Measurements from ENCODE around the gene VRK2.

Gene VRK2

GRCh38 chr2:58046585-58047372 is at the start of gene VRK2:
Gene VRK2 (plus strand): TSS chr2:58046806. CDS start chr2:58048832, 2,026 bp downstream.
- peak; percentile 84 for DNase-seq

- DNase-seq: no peak
Observed at GRCh38 chr2:58006256-58006951, 40.2 kb upstream of the VRK2 start.

- no peak for DNase-seq
Observed at GRCh38 chr2:58006952-58007284, 39.7 kb upstream of the VRK2 start.

GRCh38 chr2:58010599-58010998 is 36.0 kb upstream of the VRK2 start:
- no peak for DNase-seq

GRCh38 chr2:58019229-58019628 is 27.4 kb upstream of the VRK2 start:
- DNase-seq: no peak

- no peak for DNase-seq
Observed at GRCh38 chr2:58025150-58025933, 21.3 kb upstream of the VRK2 start.

- DNase-seq: no peak
Observed at GRCh38 chr2:58027029-58027428, 19.6 kb upstream of the VRK2 start.

GRCh38 chr2:58030771-58031170 is 15.8 kb upstream of the VRK2 start:
- DNase-seq: no peak

GRCh38 chr2:58032016-58032763 is 14.4 kb upstream of the VRK2 start:
- no peak for DNase-seq

GRCh38 chr2:58032764-58033080 is 13.9 kb upstream of the VRK2 start:
- no peak for DNase-seq

- no peak for DNase-seq
Observed at GRCh38 chr2:58033530-58033929, 13.1 kb upstream of the VRK2 start.

GRCh38 chr2:58035352-58035751 is 11.3 kb upstream of the VRK2 start:
- DNase-seq: no peak

- no peak for DNase-seq
Observed at GRCh38 chr2:58039170-58039611, 7.4 kb upstream of the VRK2 start.

GRCh38 chr2:58042486-58042970 is 4.1 kb upstream of the VRK2 start:
- no peak for DNase-seq

- no peak for DNase-seq
Observed at GRCh38 chr2:58044145-58044544, 2.5 kb upstream of the VRK2 start.

GRCh38 chr2:58045580-58046334 is 849 bp upstream of the VRK2 start:
- no peak for DNase-seq

GRCh38 chr2:58046335-58046584 is 346 bp upstream of the VRK2 start:
- DNase-seq: no peak

- DNase-seq: no peak
Observed at GRCh38 chr2:58047373-58047935, 848 bp downstream of the VRK2 start.

- DNase-seq: no peak
Observed at GRCh38 chr2:58047961-58048360, 1.4 kb downstream of the VRK2 start.

- DNase-seq: no peak
Observed at GRCh38 chr2:58051445-58051844, 4.8 kb downstream of the VRK2 start.

GRCh38 chr2:58052978-58053377 is 6.4 kb downstream of the VRK2 start:
- DNase-seq: no peak

- DNase-seq: no peak
Observed at GRCh38 chr2:58054264-58054663, 7.7 kb downstream of the VRK2 start.
